ENCODE data around the gene FARS2. TPM values are rescaled to one million over a fixed set of nuclear protein-coding genes. Genes with fewer than 3 reads are reported as not detected.

FARS2 gene
- total RNA-seq, result 7.3 and 10.1 TPM in 2 replicates
- polyA plus RNA-seq (2012), result 13.3 TPM

DNA sequence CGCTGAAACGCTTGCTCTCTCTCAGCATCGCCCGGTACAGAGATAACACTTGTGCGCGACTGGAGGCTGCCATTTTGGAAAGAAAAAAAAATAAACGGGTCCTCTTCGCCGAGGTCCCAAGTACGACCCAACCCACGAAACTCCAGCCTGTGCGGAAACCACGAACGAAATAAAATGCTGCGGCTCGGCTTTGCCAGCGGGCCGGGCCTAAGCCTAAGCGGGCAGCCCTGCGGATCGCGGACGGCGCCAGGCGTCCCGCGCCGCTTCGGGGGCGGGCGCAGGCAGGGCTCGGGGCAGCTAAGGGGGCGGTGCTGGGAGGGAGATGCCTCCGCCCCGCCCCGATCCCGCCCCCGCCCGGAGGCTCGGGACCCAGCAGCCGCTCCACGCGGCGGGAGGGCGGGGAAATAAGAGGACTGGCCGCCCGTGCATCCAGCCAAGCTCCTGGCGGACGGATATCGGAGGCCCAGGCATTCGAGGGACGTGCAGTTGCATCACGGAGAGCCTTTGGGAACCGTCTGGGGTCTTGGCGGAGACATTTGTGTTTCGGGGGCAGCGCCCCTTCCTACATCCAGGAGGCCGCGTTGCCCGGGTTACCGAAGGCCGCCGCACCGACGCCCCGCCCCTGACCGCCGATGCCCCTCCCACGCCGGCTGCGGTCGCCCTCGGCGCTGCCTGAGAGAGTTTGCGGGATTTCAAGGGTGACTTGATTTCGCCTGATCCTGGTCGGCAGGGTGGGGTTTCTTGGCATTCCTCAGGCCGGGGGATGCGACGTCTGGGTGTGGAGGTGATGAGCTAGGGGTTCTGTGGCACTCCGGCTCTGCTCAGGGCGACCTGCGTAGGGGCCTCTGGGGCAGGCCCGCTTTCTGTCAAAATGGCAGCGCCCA, at the start of gene FARS2, which contains the start of gene LYRM4:
Gene FARS2 (plus strand): TSS at position 853 of the 884 bp plus-strand sequence.
Gene LYRM4 (minus strand): TSS at position 290 of the 884 bp plus-strand sequence. CDS start 217 bp downstream, at position 73.
- peak; percentile 93 for DNase-seq (ENCODE audit: low read depth)

DNA sequence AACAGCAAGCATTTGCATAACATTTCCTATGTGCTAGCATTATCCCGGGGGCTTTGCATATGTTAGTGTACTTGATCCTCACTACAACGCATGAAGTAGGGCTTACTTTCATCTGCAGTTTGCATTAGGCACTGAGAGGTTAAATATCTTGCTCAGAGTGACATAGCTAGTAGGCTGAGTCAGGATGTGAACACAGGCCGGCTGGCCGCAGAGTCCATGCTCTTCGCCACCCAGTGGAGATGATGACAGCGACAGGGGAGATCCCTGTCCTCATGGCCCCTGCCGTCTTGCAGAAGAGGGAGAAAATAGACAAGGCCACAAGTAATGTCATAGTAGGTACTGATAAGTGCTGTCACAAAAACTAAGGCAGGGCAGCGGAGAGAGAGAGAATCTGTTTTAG, 47.5 kb upstream of the FARS2 start:
- peak; percentile 71 for DNase-seq (ENCODE audit: low read depth)

DNA sequence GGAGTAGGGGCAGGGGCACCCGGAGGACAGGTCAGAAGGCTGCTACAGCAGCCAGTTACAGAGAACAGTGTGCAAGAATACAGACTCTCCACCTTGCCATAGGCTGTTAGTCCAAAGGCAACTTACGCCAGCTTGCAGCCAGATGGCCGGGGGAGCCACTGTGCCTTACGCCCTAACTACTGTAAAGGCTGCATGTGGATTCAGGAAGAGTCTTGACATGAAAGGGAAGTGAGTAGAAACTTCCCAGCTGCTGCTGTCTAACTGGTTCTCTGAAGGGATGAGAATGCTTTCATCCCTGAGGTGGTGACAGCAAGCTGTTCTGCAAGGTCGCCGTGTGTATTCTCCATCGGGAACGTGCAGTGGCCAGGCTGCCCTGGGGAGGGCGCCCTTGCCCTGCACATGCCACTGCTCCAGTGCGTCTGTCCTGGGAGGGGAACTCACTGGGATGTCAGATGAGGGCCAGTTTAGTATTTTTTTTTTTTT, 46.7 kb upstream of the FARS2 start:
- DNase-seq (ENCODE audit: low read depth), result no peak

DNA sequence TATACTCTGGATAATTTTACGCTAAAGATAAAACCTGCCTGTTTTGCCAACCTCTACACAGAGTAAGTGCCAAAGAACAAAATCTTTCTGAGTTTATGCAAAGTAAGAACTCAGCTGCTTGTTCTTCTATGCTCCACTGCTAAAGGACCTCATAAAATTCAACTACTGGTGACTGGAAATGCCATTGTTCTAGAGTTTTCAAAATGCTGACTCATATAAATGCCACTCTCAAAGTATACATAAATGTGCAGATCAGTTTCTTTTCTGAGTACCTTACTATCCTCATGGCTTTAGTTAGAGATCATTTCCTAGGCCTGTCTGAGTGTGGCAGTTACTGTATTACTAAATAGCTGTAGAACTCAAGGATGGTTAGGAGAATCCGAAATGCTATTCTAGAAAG, 46.2 kb upstream of the FARS2 start:
- no peak for DNase-seq (ENCODE audit: low read depth)

DNA sequence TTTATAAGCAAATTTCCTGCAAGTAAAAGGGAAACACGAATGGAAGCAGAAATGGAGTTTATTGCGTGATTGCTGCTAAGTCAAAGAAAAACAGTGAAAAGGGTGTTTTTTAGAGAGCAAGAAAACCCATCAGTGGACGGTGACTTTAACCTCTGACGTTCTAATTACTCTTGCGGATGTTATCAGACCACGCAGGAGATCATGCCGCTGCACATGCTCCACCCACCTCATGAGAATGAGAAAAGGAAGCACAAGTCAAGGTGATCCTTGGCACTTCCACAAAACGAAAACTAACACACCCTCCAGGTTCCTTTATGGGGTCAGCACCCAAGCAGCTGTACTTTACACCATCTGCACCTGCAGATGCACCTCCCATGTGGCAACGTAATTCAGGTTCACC, 45.5 kb upstream of the FARS2 start:
- DNase-seq (ENCODE audit: low read depth), result no peak

DNA sequence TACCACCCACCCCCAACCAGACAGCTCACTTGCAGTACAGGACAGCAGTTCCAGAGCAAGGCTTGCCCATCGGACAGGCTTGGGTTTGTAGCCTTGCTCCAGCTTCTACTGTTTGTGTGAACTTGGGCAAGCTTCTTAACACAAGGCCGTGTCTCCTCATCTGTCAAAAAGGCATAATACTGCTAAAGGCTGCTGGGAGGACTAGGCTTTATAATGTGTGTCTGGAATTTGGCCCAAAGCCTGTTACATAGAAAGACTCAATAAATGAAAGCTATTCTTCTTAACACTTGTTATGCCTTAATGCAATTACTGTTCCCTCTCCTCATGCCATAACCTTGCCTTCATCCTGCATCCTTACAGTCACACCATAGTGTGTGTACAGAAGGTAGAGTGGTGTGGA, 44.0 kb upstream of the FARS2 start:
- DNase-seq (ENCODE audit: low read depth), result no peak

DNA sequence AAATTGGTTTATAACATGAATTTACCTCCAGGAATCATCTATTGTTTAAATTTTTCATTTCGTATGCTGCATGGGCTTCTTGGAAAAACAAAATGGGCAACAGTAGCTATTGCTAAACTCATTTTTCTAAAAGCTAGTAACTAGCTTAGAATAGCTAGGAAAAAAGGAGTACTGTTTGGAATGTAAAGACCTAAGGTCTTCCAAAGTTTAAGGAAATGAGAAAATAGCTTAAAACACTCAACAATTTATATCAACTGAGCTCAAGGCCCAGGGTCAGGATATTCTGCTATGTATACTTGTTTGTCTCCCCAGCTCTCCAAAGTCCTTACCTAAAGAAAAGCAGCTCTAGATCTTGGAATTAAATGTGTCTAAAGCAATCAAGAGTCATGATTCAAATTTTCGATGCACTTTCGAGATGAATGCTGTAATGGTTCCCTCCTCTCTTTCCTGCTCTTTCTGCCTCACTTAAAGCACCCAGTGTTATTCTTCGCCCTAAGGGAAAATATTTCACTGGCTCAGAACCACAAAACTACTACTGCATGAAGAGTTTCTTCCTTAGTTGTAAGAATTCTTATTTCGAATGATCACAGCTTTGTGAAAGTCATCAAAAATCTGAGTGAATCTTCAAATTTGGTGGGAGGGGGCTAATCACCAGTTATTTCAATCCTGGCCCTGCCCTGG, 42.2 kb upstream of the FARS2 start:
- no peak for DNase-seq (ENCODE audit: low read depth)

DNA sequence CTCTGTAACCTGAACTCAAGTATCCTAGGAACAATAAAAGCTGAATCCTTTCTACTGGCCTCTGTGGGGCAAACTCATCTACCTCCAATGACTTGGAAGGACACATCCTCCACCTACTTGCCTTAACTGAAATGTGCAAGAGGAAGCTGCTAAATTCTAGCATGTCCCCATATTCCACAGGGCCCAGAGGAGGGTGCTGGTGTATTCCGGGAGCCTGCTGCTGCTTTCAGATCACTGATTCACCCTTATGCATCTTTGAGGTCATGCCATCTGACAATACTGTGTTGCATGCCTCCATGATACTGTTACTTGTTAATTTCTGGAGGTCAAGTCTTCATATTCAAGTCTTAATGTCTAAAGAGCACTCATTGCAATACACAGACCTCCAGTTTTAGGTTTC, 40.9 kb upstream of the FARS2 start:
- no peak for DNase-seq (ENCODE audit: low read depth)

DNA sequence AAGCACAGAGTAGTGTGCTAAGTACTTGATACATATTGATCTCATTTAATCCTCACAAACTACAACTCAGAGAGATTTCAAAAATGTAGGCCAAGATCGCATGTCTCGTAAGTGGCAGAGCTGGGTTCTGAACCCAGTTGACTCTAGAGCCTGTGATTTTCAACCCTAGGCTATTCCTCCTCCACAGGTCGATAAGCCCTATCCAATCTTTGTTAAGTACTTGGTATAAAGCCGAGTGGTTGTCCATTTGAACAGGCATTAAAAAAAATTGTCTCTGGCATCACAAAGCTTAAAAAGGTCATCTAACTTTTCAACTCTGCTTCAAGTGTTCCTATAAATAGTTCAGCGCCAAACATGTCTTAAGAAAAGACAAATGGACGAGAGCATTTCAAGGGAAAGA, 38.0 kb upstream of the FARS2 start:
- no peak for DNase-seq (ENCODE audit: low read depth)

DNA sequence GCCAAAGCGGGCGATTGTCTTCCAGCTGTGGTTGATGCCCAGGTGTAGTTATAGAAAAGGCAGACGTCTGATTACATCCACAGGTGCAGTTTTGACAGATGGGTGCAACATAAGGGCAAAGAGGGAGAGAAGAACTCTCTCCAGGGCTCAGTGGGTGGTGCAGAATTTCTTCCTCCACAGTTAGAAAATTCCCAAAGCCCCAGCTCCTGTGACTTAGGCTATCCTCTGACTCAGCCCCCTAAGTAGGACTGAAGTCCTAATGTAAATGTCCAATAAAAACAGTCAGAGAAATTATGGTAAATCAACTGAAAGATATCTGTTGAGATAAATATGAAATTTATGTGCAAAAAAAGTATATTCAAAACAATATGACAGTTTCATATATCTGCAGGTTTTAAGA, 32.0 kb upstream of the FARS2 start:
- no peak for DNase-seq (ENCODE audit: low read depth)

DNA sequence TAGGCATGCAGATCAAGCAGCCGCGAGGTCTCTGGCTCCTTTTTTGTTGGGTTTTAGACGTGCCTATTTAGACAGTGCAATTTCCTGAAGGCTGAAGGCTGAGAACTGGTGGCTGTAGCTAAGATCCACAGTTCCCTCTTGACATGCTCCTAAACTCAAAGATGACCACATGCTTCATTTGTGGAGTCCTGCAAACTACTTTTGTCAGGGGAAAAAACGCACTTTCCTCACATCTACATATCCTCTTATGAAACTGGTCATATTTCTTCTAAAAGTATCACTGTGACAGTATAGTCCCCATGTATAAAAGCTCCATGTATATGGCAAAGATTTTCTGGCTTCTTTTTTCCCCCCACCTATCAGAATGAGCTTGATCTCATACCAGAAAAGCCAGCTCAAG, 31.2 kb upstream of the FARS2 start:
- DNase-seq (ENCODE audit: low read depth), result no peak

DNA sequence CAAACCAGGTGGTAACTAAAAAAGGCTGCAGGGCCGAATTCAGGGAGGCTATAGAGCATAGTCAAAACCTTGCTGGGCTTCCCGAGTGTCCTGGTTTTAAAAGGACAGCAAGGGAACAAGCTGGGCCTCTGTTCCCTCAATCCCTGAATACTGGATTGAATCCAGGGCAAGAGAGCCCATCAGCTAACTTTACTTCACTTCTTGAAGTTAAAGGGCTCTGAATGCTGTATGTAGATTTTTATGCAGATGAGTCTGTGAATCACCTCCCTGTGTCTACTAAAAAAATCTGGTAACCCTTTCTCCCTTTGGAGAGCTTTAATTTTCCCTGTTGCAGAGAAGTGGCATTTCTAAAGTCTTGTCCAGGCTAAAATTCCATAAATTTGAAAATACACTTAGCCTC, 30.0 kb upstream of the FARS2 start:
- no peak for DNase-seq (ENCODE audit: low read depth)

DNA sequence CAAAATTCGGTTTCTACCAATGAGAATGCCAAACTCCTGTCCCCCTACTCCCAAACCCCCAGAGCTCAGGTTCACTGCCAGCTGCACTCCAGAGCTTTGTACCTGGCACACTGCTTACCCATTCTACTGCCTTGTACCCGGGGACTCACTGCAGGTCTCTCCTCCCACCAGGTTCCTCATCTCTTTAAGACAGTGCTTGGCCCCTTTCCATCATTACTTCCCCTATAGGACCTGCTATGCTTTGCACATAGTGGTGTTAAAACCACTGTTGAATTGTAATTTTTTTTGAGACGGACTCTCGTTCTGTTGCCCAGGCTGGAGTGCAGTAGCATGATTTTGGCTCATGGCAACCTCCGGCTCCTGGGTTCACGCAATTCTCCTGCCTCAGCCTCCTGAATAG, 26.4 kb upstream of the FARS2 start:
- DNase-seq (ENCODE audit: low read depth), result no peak

DNA sequence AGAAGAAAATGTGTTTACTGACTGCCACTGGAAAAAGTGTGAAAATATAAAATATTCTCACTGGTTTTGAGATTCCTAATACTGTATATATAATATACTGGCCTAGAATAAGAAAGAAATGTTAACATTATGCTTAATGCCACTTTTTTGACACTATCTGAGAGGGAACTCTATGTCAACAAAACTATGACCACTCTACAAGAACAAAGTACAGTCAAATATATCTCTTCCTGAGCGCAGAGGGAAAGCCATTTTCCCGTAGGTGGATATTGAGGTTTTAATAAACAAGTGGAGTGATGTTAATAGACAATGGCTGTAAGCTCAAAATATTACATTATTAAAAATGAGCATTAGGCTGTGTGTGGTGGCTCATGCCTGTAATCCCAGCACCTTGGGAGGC, 25.5 kb upstream of the FARS2 start:
- no peak for DNase-seq (ENCODE audit: low read depth)

DNA sequence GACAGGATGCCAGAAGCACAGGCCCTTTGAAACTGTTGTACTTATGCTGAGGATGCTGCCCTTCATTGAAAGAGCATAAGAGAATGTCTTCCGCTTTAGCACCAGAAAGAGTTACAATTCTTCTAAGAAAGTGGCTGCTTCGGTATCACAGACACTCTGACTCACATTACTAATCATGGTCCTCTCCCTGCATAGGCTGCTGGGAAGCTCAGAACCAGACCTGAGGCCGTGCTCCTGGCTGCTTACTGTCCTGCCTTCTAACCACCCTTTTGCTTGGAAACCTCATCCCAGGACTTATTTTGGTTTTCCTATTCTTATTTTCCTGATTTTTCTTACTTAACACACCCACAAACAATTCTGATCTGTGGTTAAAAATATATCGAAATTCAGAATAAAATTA, 23.5 kb upstream of the FARS2 start:
- no peak for DNase-seq (ENCODE audit: low read depth)

DNA sequence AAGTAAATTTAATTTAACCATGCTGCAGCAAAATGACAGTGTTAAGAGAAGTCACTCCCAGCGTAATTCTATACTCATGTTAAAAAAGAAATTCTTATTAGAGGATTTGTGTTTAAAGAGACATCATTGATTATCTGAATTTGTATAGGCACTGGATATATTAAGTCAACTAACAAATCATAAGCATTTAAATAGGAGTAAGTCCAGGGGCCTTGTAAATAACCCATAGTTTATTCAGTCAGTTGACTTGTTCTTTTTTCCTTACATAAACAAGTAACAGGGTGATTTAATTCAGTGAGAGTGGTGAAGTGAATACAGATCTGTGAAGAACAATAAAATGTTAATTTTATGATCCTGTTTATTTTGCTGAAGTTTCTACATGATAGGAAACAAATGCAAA, 23.0 kb upstream of the FARS2 start:
- DNase-seq (ENCODE audit: low read depth), result no peak

DNA sequence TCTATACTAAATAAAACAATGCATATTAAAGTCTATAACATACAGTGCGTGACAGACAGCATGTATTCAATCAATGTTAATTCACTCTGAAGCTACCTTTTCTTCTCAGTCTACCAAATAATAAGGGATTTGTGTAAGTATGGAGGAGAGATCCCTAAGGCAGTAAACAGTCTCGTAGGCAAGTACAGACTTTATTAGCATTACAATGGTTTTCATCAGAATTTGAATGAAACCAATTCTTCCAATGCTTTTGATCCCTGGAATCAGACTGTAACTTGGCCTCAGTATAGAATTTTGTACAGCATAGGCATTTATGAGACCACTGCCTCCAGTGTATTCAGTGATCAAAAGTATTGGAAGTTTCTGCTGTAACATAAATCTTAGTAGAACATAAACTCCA, 20.1 kb upstream of the FARS2 start:
- no peak for DNase-seq (ENCODE audit: low read depth)

DNA sequence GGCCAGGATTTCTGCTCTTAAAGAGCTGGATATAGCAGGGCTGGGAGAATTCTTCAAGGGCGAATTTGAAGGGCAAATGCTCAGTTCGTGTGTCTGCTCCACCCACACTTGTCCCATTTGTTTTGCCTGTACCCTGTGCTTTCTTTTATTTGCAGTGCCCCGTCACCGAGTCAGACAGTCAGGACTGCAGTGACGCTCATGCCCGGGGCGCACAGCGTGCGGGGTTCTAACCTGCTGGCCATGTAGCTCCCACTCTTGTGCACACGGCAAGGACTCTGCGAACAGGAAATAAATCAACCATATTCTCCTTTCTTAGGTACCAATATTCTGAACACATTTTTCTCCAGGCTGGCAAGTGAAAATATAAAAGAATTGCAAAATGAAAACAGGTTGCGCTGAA, 18.2 kb upstream of the FARS2 start:
- no peak for DNase-seq (ENCODE audit: low read depth)

DNA sequence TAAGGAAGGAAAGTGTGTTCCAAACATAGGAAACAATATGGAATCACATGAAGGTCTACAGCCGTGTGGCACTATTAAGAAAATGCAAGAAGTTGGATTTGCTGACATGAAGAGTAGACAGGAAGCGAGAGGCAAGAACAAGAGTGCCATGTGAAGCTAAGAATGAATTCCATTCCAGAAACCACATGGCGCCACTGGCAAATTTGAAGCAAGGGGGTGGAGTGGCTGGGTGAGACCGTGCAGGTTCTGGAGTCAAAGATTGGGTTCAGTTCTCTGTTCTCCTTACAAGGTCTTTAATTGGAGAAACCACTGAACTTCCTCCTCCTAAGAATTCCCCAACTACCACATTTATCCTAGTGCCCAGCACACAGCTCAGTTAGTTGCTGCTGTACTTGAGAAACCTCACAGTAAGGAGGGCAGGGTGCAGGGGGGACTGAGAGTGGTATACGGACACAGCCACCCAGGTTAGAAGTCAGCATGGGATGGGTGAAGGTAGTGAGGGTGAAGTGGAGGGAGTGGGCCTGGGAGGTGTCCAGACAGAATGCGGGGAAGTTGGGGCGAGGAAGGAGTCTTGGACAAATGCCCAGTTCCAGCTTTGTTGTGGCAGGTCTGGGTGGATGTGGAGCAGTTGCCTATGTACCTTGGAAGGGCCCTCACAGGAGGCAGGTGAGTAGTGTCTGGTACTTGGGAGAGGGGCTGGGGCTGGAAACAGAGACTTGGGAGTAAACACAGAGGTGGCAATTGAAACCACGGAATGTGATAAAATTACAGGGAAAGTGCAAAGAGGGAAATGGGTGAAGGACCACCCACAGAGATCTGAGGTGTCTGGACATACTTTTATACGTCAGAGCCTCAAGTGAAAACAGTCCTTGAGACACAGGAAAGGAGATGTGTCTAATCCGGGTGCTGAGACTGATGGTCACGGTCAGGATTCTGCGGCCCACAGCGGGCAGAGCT, 14.9 kb upstream of the FARS2 start:
- no peak for DNase-seq (ENCODE audit: low read depth)

DNA sequence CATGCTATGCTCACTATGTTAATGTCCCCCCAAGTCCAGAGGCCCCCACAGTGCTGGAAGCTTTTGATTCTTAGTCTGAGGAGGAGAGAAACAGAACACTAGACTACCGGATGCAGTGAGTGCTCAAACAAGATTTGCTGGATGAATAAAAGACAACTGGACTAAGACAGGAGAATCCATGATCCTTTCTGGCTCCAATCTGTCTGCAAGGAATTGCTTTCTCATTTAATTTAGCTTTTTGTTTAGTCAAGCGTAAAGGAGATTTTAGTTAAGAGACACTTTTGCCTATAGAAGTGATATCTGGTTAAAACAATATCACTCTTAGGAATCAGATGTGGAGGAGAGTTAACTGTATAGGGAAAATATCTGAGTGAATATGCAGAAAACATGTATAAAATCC, 14.1 kb upstream of the FARS2 start:
- DNase-seq (ENCODE audit: low read depth), result no peak

All from myocyte (in vitro differentiated cells).